Endothelial cell of umbilical vein (primary cell): ENCODE results near the gene GAA. TPM values are rescaled to one million over a fixed set of nuclear protein-coding genes. Genes with fewer than 3 reads are reported as not detected.

Experiments
- BruUV-seq: library from RNA; stranded (reverse); fragments of 400-500 nt; replicated peaks from 2 replicates; lab custom pipeline; 2021; lab: Mats Ljungman, UMichigan
- CTCF ChIA-PET: fragments of 300-600, 350-600 bp; sonication (Branson Sonifier 250); formaldehyde crosslinking; loops from one replicate; lab custom pipeline; 2021; ENCODE audit warnings: antibody characterized with exemption, inconsistent platforms; lab: Charles Lee
- POLR2A ChIA-PET: fragments of 300-600, 350-600 bp; sonication (Branson Sonifier 250); formaldehyde crosslinking; loops from one replicate; lab custom pipeline; 2021; ENCODE audit warnings: antibody characterized with exemption, inconsistent platforms; lab: Charles Lee
- DNase-seq: peaks from one replicate; pipeline ENCODE4 v3.0.0-alpha.2; 2011; ENCODE audit warnings: low read depth, low spot score
- FAIRE-seq: peaks from 2 replicates; lab custom pipeline; 2011; peaks lifted over from hg19 to GRCh38; lab: Jason Lieb, UNC
- H2AFZ ChIP-seq: 2 replicates; pipeline ENCODE4 v1.6.0; 2012; ENCODE audit warnings: low read depth, low read length, control low read depth, inconsistent platforms
- H3K27ac ChIP-seq: 2 replicates; pipeline ENCODE4 v1.5.1; 2011; ENCODE audit warnings: low read depth, mild to moderate bottlenecking, control low read depth, low read length, moderate library complexity; ENCODE audit not compliant: insufficient read depth
- H3K27me3 ChIP-seq, 2 experiments: 2 replicates each; pipeline versions ENCODE4 v1.6.0 to v1.6.1; 2011; ENCODE audit warnings: low read length in 2 of 2, mixed read lengths in 1 of 2; ENCODE audit not compliant: control insufficient read depth in 2 of 2, insufficient read depth in 2 of 2
- H3K36me3 ChIP-seq, 2 experiments: 2 replicates in 1 of 2; 3 replicates in 1 of 2; pipeline ENCODE4 v1.5.1; 2011; ENCODE audit warnings: low read length in 2 of 2, mild to moderate bottlenecking in 1 of 2, moderate library complexity in 1 of 2; ENCODE audit not compliant: control insufficient read depth in 2 of 2, insufficient read depth in 2 of 2; ENCODE audit errors: extremely low read depth in 1 of 2
- H3K4me1 ChIP-seq: 3 replicates; pipeline ENCODE4 v1.5.1; 2011; ENCODE audit warnings: mild to moderate bottlenecking, low read length; ENCODE audit not compliant: control insufficient read depth, insufficient read depth; ENCODE audit errors: extremely low read depth
- H3K4me2 ChIP-seq: 2 replicates; pipeline ENCODE4 v1.6.1; 2011; ENCODE audit warnings: low read length, control low read depth, mixed read lengths; ENCODE audit not compliant: insufficient read depth
- H3K4me3 ChIP-seq, 3 experiments: fragments of 200-600 bp in 1 of 3; sonication (generic), shearing (Covaris generic) in 1 of 3; replicated peaks in 1 of 3; 2 replicates each; pipeline ENCODE4 v1.5.1; 2011 to 2016; ENCODE audit warnings: control low read depth in 3 of 3, low read length in 3 of 3, mild to moderate bottlenecking in 2 of 3, inconsistent platforms in 1 of 3, low read depth in 1 of 3, moderate library complexity in 1 of 3; ENCODE audit not compliant: insufficient read depth in 1 of 3
- H3K79me2 ChIP-seq: 2 replicates; pipeline ENCODE4 v1.6.0; 2012; ENCODE audit warnings: low read length, inconsistent platforms; ENCODE audit not compliant: control insufficient read depth, insufficient read depth
- H3K9ac ChIP-seq: replicated peaks from 2 replicates; pipeline ENCODE3; 2011; ENCODE audit warnings: low read length, control low read depth; ENCODE audit not compliant: insufficient read depth; ENCODE audit errors: extremely low read depth
- H3K9me1 ChIP-seq: replicated peaks from 3 replicates; pipeline ENCODE4 v1.6.0; 2011; ENCODE audit warnings: mild to moderate bottlenecking, low read length; ENCODE audit not compliant: control insufficient read depth, insufficient read depth; ENCODE audit errors: extremely low read depth
- H3K9me3 ChIP-seq: replicated peaks from 2 replicates; pipeline ENCODE4 v1.5.1; 2012; ENCODE audit warnings: low read length, inconsistent platforms; ENCODE audit not compliant: control insufficient read depth, insufficient read depth
- H4K20me1 ChIP-seq: replicated peaks from 2 replicates; pipeline ENCODE3; 2011; ENCODE audit warnings: mild to moderate bottlenecking, low read length; ENCODE audit not compliant: control insufficient read depth, insufficient read depth; ENCODE audit errors: extremely low read depth
- EZH2 ChIP-seq: IDR thresholded peaks from 2 replicates; pipeline ENCODE4 v1.6.1; 2012; ENCODE audit warnings: borderline replicate concordance, low read depth, mild to moderate bottlenecking, moderate library complexity, low read length, inconsistent platforms; ENCODE audit not compliant: severe bottlenecking
- JUN ChIP-seq: IDR thresholded peaks from 2 replicates; pipeline ENCODE4 v1.6.1; 2011; ENCODE audit warnings: borderline replicate concordance, low read depth; ENCODE audit not compliant: insufficient read length, insufficient read depth
- MYC ChIP-seq: IDR thresholded peaks from one replicate; pipeline ENCODE4 v1.6.1; 2011; ENCODE audit warnings: mild to moderate bottlenecking, low read depth, low read length
- POLR2A ChIP-seq: IDR thresholded peaks from 2 replicates; pipeline ENCODE4 v1.6.1; 2012; ENCODE audit warnings: low read depth, mild to moderate bottlenecking, control low read depth, low read length
- POLR2AphosphoS5 ChIP-seq: IDR thresholded peaks from 2 replicates; pipeline ENCODE4 v1.6.1; 2012; ENCODE audit warnings: low read depth, mild to moderate bottlenecking, control low read depth, low read length, moderate library complexity; ENCODE audit not compliant: insufficient read depth
- dilution Hi-C: fragments of 300-500 bp; cut with MboI; formaldehyde crosslinking; loops from one replicate; pipeline ENCODE4 v1.15.0; 2019; ENCODE audit warnings: low sequenced_read_pairs; ENCODE audit not compliant: extremely low pct_ligation_motif_present
- intact Hi-C: fragments of 100-400 bp; cut with micrococcal nuclease; formaldehyde crosslinking; loops from one replicate; pipeline ENCODE4 v1.10.0; 2022
- polyA plus RNA-seq, 4 experiments: library from polyadenylated mRNA; depleted of rRNA in 3 of 4; stranded (reverse) in 3 of 4; unstranded in 1 of 4; fragments of >200 nt; gene quantifications; 2 replicates each; pipeline versions ENCODE4 v1.2.1 to v1.2.3, GENCODE V29; 2011 to 2012; ENCODE audit warnings: missing spikeins in 1 of 4
- total RNA-seq: library from RNA; stranded (reverse); gene quantifications from 2 replicates; pipeline ENCODE4 v1.2.3, GENCODE V29; 2021

Gene GAA
- total and polyA plus RNA-seq, 2 donors (not counting 3 experiments of a cell fraction or from before 2014, with no cell fraction given), result 26.3 to 49.7 TPM

- H3K4me2 ChIP-seq, result no peak overlapping the region
- dilution Hi-C loops, result no loop called here
- no peak overlapping the region for H3K27ac ChIP-seq
- intact Hi-C loops, result no loop called here
- H3K4me1 ChIP-seq, result no peaks in the 10 kb centered on the region
- no peaks in the 10 kb centered on the region for H3K9me1 ChIP-seq
- no peak overlapping the region for H2AFZ ChIP-seq
- no peak for FAIRE-seq
- H3K36me3 ChIP-seq, result peaks cover 23 to 27% of the 10 kb centered on the region in 2 experiments
- no peak overlapping the region for H3K9ac ChIP-seq
- BruUV-seq, result no TSS peak
- no peaks in the 10 kb centered on the region for H3K79me2 ChIP-seq
- no peak for DNase-seq
- ChIA-PET CTCF (interaction anchor here (0.9 to 2.3 kb wide), 4 partner anchors 9 to 32 kb away, joined by 4 to 9 read pairs (median 4); partner anchors contain the start of gene GAA), POLR2A (interaction anchor here (1.2 kb wide), 1 partner anchor 12 kb away, joined by 7 read pairs; no protein-coding TSS in a partner anchor)
- H4K20me1 ChIP-seq, result no peaks in the 10 kb centered on the region
- no peak for TF ChIP-seq POLR2A
- TF ChIP-seq MYC, result no peak
- no peak for TF ChIP-seq POLR2AphosphoS5
- no peaks in the 10 kb centered on the region for H3K9me3 ChIP-seq
- no peak overlapping the region for H3K4me3 ChIP-seq
- H3K27me3 ChIP-seq, result peaks cover 0 to 3% of the 10 kb centered on the region in 2 experiments
These were observed 32.2 kb downstream of the GAA start for GRCh38 chr17:80133626-80133970.

DNA sequence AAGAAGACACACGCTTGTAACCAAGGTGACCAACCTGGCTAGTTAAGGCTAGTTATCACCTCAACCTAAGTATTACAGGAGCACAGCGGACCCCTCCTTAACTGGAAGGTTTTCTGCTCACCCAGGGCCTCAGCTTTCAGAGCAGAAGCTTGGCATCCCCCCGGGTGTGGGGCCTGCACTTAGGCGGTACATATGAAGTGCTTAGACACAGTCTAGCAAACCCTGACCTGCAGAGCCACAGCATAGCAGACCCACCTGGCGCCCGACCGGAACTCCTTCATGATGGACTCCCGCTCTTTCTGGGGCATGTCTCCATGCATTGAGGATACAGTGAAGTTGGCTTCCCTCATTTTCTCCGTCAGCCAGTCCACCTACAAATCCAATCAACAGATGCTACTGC lies 35.8 kb downstream of the GAA start:
- Histone ChIP-seq H3K79me2 (no peaks in the 10 kb centered on the region), H3K9ac (no peak overlapping the region), H2AFZ (no peak overlapping the region), H3K27me3 (no peaks in the 10 kb centered on the region), H3K9me1 (no peaks in the 10 kb centered on the region), H3K36me3 (peaks cover 40 to 46% of the 10 kb centered on the region in 2 experiments), H4K20me1 (no peaks in the 10 kb centered on the region), H3K9me3 (no peaks in the 10 kb centered on the region), H3K4me1 (no peaks in the 10 kb centered on the region), H3K4me3 (no peak overlapping the region), H3K27ac (no peak overlapping the region), H3K4me2 (no peak overlapping the region)
- TF ChIP-seq EZH2 (no peak), JUN (no peak), POLR2AphosphoS5 (no peak), MYC (no peak), POLR2A (no peak)
- intact Hi-C loops (no loop called here), dilution Hi-C loops (no loop called here)
- POLR2A ChIA-PET, result interaction anchor here (1.0 kb wide), 1 partner anchor 9 kb away, joined by 3 read pairs; no protein-coding TSS in a partner anchor
- CTCF ChIA-PET, result no interaction called here
- no peak for DNase-seq
- no peak for FAIRE-seq
- no TSS peak for BruUV-seq
